Skeletal muscle satellite cell (primary cell): ENCODE measurements around the gene TPI1.

Experiments used
- H3K27me3 ChIP-seq: 2 replicates; pipeline ENCODE4 v1.7.0; 2013; ENCODE audit warnings: low read length; ENCODE audit not compliant: control insufficient read depth, insufficient read depth
- H3K36me3 ChIP-seq: 2 replicates; pipeline ENCODE4 v1.7.0; 2013; ENCODE audit warnings: mild to moderate bottlenecking, control low read depth, low read length; ENCODE audit not compliant: insufficient read depth
- H3K4me1 ChIP-seq: 2 replicates; pipeline ENCODE4 v1.7.0; 2013; ENCODE audit warnings: low read length; ENCODE audit not compliant: control insufficient read depth, insufficient read depth
- H3K4me2 ChIP-seq: 2 replicates; pipeline ENCODE4 v1.7.0; 2013; ENCODE audit warnings: mild to moderate bottlenecking, low read length
- H3K4me3 ChIP-seq: 2 replicates; pipeline ENCODE4 v1.7.0; 2013; ENCODE audit warnings: low read length
- H3K9ac ChIP-seq: 2 replicates; pipeline ENCODE4 v1.7.0; 2013; ENCODE audit warnings: mild to moderate bottlenecking, low read depth, low read length, moderate library complexity
- H3K9me3 ChIP-seq: replicated peaks from 2 replicates; pipeline ENCODE4 v1.7.0; 2013; ENCODE audit warnings: mild to moderate bottlenecking, control low read depth, low read length

Gene TPI1

DNA sequence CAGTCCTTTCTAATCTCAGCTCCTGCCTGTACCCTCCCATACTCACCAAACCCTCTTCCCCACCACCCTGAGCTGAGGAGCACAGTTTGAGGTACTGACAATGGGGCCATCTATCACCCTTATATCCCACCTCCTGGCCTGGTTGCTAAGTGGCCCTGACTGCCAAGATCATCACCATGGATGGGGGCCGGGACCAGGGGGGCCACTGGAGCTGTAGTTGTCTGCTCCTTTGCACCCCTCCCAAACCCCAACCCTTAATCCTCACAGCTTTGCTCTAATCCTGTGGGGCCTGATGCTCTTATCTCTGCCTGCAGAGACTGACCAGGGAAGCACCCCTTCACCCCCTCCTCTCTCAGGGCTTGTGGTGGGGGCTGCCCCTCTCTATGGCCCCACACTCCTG is 27.0 kb upstream of the TPI1 start:
- H3K36me3 ChIP-seq = peaks cover 58% of the 10 kb centered on the region
- H3K9ac ChIP-seq = no peak overlapping the region
- no peaks in the 10 kb centered on the region for H3K9me3 ChIP-seq
- no peak overlapping the region for H3K4me3 ChIP-seq
- no peak overlapping the region for H3K4me2 ChIP-seq
- H3K4me1 ChIP-seq = no peaks in the 10 kb centered on the region
- no peaks in the 10 kb centered on the region for H3K27me3 ChIP-seq

DNA sequence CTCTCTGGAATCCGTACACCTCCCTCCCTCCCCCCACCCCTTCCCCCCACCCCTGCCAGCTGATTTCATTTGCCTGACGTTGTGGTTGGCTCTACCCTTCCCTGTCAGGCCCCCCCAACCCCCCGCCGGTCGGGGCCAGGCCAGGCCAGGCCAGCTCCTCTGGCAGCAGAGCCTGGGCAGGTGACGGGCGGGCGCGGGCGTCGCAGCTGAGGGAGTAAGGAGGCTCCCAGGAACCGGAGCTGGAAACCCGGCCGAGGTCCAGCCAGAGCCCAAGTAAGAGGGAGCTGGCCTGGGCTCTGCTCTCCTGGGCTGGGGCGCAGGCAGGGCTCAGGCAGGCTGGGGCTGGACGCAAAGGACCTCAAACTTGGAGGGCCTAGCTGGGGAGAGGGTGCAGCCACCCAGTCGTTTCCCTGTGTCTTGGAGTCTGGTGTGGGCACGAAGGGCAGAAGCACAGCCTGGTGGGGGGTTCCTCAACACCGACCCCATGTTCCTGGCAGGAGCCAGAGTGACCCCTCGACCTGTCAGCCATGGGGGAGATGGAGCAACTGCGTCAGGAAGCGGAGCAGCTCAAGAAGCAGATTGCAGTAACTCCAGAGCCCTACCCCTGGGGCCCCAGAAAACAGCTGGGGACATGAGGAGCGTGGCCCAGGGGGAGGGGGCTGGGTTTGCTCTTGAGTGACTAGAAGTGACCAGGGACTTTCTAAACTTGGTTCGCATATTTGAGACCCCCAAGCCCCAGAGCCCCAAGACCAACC is 26.4 kb upstream of the TPI1 start, which contains the start of gene GNB3:
Gene GNB3, plus strand, starts transcription at position 165 of the 755 bp plus-strand sequence. Its CDS starts 363 bp downstream, at position 528.
- H3K9me3 ChIP-seq = no peaks in the 10 kb centered on the region
- peaks cover 63% of the 10 kb centered on the region for H3K36me3 ChIP-seq

DNA sequence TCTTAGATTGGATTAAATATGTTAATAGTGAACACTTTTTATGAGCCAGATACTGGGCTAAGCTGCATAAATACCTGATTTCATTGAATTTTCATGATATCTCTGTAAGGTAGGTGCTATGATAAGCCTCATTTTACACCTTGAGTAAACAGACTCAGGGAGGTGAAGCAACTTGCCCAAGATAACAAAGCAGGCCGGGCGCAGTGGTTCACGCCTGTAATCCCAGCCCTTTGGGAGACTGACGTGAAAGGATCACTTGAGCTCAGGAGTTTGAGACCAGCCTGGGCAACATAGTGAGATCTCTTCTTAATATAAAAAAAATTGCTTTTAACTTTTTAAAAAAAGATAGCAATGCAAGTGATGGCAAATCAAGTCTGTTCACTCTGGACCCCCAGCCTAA is 25.3 kb upstream of the TPI1 start:
- Histone ChIP-seq H3K4me3 (no peak overlapping the region), H3K9ac (no peak overlapping the region), H3K4me2 (no peak overlapping the region), H3K36me3 (peaks cover 62% of the 10 kb centered on the region), H3K9me3 (no peaks in the 10 kb centered on the region), H3K4me1 (no peaks in the 10 kb centered on the region), H3K27me3 (no peaks in the 10 kb centered on the region)

More for the DNA sequence above, 26.4 kb upstream of the TPI1 start, which contains the start of gene GNB3:
- Histone ChIP-seq H3K27me3 (no peaks in the 10 kb centered on the region), H3K4me2 (no peak within 1 kb of the TSS), H3K9ac (no peak within 1 kb of the TSS), H3K4me1 (no peaks in the 10 kb centered on the region), H3K4me3 (no peak within 1 kb of the TSS)

DNA sequence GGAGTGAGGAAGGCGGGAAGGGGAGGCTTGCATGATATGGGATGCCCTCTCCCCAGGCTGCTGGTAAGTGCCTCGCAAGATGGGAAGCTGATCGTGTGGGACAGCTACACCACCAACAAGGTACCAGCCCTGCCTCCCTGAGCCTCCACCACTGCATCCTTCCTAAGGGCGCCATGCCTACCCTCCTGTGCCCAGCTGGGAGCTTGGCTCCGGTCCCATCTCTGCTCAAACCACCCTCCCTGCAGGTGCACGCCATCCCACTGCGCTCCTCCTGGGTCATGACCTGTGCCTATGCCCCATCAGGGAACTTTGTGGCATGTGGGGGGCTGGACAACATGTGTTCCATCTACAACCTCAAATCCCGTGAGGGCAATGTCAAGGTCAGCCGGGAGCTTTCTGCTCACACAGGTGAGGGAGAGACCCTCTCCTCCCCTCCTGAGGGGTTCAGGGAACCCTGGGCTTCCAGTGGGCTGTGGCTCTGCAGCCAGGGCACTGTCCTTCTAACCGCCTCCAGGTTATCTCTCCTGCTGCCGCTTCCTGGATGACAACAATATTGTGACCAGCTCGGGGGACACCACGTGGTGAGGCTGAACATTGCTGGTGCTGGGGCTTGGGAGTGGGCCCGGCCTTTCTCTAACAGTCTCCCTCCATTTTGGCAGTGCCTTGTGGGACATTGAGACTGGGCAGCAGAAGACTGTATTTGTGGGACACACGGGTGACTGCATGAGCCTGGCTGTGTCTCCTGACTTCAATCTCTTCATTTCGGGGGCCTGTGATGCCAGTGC is 24.0 kb upstream of the TPI1 start:
- H3K36me3 ChIP-seq = peaks cover 59% of the 10 kb centered on the region
- H3K9me3 ChIP-seq = no peaks in the 10 kb centered on the region
- H3K9ac ChIP-seq = no peak overlapping the region
- no peak overlapping the region for H3K4me3 ChIP-seq
- H3K27me3 ChIP-seq = no peaks in the 10 kb centered on the region
- H3K4me1 ChIP-seq = no peaks in the 10 kb centered on the region
- no peak overlapping the region for H3K4me2 ChIP-seq

DNA sequence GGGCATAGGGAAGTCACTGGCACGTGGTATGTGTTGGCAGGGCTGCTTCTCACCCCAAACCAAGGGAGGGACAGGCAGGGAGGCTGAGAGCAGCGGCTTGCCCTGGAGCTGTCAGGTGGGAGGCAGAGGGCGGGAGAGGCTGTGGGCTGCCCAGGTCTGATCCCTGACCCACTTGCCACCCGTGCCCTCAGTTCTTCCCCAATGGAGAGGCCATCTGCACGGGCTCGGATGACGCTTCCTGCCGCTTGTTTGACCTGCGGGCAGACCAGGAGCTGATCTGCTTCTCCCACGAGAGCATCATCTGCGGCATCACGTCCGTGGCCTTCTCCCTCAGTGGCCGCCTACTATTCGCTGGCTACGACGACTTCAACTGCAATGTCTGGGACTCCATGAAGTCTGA is 21.9 kb upstream of the TPI1 start:
- Histone ChIP-seq H3K4me2 (no peak overlapping the region), H3K36me3 (peaks cover 55% of the 10 kb centered on the region), H3K9ac (no peak overlapping the region), H3K9me3 (no peaks in the 10 kb centered on the region), H3K4me3 (no peak overlapping the region), H3K27me3 (no peaks in the 10 kb centered on the region), H3K4me1 (peaks cover 11% of the 10 kb centered on the region)

DNA sequence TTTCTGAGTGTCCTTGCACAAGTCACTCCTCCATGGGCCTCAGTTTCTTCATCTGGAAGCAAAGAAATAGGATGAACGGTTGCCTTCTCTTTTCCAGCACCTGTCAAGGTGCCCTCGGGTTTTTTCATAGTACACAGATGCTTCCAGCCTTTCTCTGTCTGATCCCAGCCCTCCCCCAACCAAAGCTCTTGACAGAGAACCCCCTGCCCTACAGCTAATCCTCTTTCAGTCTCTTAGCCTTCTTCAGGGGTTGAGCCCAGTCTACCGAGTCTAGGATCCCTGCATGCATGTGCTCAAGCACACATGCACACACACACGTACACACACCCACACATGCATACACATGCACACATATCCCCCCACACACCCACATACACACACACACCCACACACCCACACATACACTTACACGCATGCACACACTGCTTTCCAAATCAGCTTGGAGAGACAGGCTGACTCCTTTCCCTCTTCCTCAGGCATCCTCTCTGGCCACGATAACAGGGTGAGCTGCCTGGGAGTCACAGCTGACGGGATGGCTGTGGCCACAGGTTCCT is 20.9 kb upstream of the TPI1 start:
- no peaks in the 10 kb centered on the region for H3K9me3 ChIP-seq
- peaks cover 16% of the 10 kb centered on the region for H3K4me1 ChIP-seq
- no peak overlapping the region for H3K4me2 ChIP-seq
- H3K36me3 ChIP-seq = peaks cover 49% of the 10 kb centered on the region
- H3K4me3 ChIP-seq = no peak overlapping the region
- H3K27me3 ChIP-seq = no peaks in the 10 kb centered on the region
- no peak overlapping the region for H3K9ac ChIP-seq

DNA sequence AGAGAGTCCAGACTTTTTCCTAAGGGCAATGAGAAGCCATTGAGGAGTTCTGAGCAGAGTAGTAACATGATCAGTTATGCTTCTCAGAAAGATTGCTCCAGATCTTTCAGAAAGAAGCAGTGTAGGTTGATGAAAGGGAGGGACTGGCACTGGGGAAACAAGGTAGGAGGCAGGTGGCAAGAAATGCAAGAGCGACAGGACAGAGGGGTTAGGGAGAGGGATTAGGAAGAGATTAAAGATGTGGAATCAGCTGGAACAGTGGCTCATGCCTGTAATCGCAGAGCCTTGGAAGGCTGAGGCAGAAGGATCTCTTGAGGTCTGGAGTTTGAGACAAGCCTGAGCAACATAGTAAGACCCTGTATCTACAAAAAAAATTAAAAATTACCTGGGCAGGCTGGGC is 19.7 kb upstream of the TPI1 start:
- Histone ChIP-seq H3K36me3 (peaks cover 48% of the 10 kb centered on the region), H3K27me3 (no peaks in the 10 kb centered on the region), H3K4me3 (no peak overlapping the region), H3K9me3 (no peaks in the 10 kb centered on the region), H3K9ac (no peak overlapping the region), H3K4me2 (no peak overlapping the region), H3K4me1 (peaks cover 16% of the 10 kb centered on the region)

DNA sequence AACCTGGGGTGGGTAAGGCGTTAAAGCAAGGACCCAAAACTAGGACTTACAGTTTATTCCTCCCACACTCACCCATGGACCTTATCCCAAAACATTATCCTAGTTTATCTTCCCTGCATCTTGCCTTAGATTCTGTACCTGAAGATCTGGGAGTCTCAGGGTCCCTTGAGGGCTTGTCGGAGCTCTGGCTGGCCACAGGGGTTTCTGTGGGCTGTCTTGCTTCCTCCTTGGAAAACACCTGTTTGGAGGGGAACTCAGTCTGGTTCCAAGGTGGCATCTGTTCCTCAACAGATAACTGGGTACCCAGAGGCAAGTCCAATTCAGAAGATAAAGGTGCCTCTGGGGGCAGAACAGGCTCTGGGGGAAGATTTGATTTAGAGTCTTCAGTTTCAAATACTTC is 17.9 kb upstream of the TPI1 start:
- no peaks in the 10 kb centered on the region for H3K9me3 ChIP-seq
- peaks cover 29% of the 10 kb centered on the region for H3K4me1 ChIP-seq
- H3K4me3 ChIP-seq = no peak overlapping the region
- no peak overlapping the region for H3K9ac ChIP-seq
- no peaks in the 10 kb centered on the region for H3K27me3 ChIP-seq
- H3K4me2 ChIP-seq = peak overlapping the region; percentile 87
- peaks cover 48% of the 10 kb centered on the region for H3K36me3 ChIP-seq

DNA sequence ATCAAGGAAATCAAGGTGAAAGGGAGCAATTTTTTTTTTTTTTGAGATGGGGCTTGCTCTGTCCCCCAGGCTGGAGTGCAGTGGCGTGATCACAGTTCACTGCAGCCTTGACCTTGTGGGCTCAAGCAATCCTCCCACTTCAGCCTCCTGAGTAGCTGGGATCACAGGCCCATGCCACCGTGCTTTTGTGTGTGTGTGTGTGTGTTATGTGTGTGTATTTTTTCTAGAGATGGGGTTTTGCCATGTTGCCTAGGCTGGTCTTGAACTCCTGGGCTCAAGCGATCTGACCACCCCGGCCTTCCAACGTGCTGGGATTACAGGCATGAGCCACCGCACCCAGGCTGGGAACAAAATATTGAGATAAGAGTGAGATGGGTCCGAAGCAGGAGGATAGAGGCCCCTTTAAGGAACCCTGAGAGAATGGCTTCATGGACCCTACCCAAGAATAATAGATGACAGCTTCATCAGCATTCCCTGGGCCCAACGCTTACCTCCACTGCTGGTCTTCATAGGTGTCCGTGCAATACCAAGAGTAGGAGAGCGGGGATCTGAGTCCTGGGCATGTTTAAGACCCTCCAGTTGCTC is 17.3 kb upstream of the TPI1 start:
- Histone ChIP-seq H3K4me3 (peak overlapping the region; percentile 90), H3K9ac (peak overlapping the region; percentile 64), H3K27me3 (no peaks in the 10 kb centered on the region), H3K4me2 (peak overlapping the region; percentile 87), H3K9me3 (no peaks in the 10 kb centered on the region), H3K36me3 (peaks cover 48% of the 10 kb centered on the region), H3K4me1 (peaks cover 29% of the 10 kb centered on the region)

DNA sequence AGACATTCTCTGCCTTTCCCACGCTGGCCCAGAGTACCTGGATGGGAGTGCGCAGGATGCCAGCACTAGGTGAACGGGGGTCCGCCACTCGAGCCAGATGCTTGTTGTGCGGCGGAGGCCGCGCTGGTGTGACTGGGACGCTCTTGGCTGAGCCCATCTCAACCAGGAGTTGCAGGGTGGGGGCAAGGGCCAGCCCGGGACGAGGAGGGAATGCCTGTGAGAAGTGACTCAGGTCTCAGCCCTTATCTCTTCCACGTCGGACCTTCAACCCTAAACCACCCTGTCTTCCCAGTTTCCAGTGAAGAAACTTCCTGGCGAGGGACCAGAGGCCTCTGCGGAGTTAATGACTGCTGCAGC is 16.6 kb upstream of the TPI1 start:
- Histone ChIP-seq H3K27me3 (no peaks in the 10 kb centered on the region), H3K9ac (peak overlapping the region; percentile 64), H3K4me3 (peak overlapping the region; percentile 90), H3K9me3 (no peaks in the 10 kb centered on the region), H3K36me3 (peaks cover 48% of the 10 kb centered on the region), H3K4me1 (peaks cover 29% of the 10 kb centered on the region), H3K4me2 (peak overlapping the region; percentile 87)

DNA sequence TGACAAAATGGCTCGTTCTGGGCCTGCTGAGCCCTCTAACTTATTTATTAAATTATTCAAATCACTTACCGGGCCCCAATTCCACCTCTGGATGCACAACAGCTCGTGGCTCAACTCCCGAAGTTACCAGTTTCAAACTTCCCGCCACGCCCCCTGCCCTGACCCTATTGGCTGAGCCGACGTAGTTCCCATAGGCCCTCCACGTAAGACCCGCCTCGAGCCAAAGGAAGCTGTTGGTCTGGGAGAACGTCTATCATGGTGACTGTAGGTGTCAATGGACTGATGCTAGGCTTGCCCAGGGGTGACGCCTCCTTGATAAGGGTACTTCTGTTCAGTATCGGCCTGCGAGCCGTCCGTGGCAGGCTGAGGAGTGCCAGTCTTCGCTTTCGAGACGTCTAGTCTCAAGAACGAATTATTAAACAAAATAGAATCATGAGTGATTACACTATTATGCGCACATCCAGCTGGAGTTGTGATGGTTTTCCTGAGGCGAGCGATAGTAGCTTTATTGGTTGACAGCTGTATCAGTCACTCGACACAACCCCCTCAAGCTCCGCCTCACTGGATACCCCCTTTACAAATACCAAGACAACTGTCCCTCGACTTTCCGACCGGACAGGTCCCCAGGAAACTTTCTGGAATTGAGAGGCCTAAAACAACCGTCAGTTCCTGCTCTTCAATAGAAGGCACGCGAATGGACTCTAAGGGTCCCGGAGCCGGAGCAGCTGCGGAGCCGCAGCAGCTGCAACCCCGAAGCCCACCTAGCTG is 16.0 kb upstream of the TPI1 start, which contains the start of gene CDCA3:
Gene CDCA3, minus strand, starts transcription at position 134 of the 768 bp plus-strand sequence. CDS start 334 bp downstream, outside the sequence.
- Histone ChIP-seq H3K9ac (peak within 1 kb of the TSS; percentile 87), H3K9me3 (no peaks in the 10 kb centered on the region), H3K4me3 (peak within 1 kb of the TSS; percentile 90), H3K36me3 (peaks cover 49% of the 10 kb centered on the region), H3K4me1 (peaks cover 29% of the 10 kb centered on the region), H3K27me3 (no peaks in the 10 kb centered on the region), H3K4me2 (peak within 1 kb of the TSS; percentile 87)
